HepG2 (cell line): ENCODE measurements around the gene MPV17L2. TPM values are rescaled to one million over a fixed set of nuclear protein-coding genes. Genes with fewer than 3 reads are reported as not detected.

Experiments
- AGO1 ChIP-seq: fragments of 200-400 bp; formaldehyde crosslinking; IDR thresholded peaks from 2 replicates; pipeline ENCODE4 v1.6.1; 2017; ENCODE audit warnings: mild to moderate bottlenecking, low read depth, low read length, moderate library complexity; ENCODE audit not compliant: poor library complexity, severe bottlenecking
- BRCA1 ChIP-seq: sonication (generic); formaldehyde crosslinking; IDR thresholded peaks from 2 replicates; pipeline ENCODE4 v1.4.0; 2020; ENCODE audit warnings: missing genetic modification reagents
- CREB1 ChIP-seq, 2 experiments: fragments of 450-650 bp in 1 of 2; IDR thresholded peaks; 2 replicates each; pipeline ENCODE4 v1.6.1; 2016 to 2017; ENCODE audit warnings: control low read depth in 1 of 2, mild to moderate bottlenecking in 1 of 2, missing compliant biosample characterization in 1 of 2, missing genetic modification characterization in 1 of 2
- FOXA3 ChIP-seq: IDR thresholded peaks from 2 replicates; pipeline ENCODE4 v1.6.1; 2016; ENCODE audit warnings: missing genetic modification reagents, missing compliant biosample characterization
- GABPB1 ChIP-seq: IDR thresholded peaks from 2 replicates; pipeline ENCODE4 v1.6.1; 2016; ENCODE audit warnings: mild to moderate bottlenecking, missing genetic modification reagents, moderate library complexity, missing compliant biosample characterization
- HIC2 ChIP-seq: sonication (generic); formaldehyde crosslinking; IDR thresholded peaks from 2 replicates; pipeline ENCODE4 v1.9.0; 2022; ENCODE audit warnings: low read depth, missing genetic modification reagents
- JUN ChIP-seq: sonication (generic); formaldehyde crosslinking; IDR thresholded peaks from 2 replicates; pipeline ENCODE4 v1.4.0; 2020; ENCODE audit warnings: mild to moderate bottlenecking, missing genetic modification reagents
- JUND ChIP-seq: sonication (generic); formaldehyde crosslinking; IDR thresholded peaks from 2 replicates; pipeline ENCODE4 v1.8.0; 2022; ENCODE audit warnings: mild to moderate bottlenecking, missing genetic modification reagents
- MEIS1 ChIP-seq: sonication (generic); formaldehyde crosslinking; IDR thresholded peaks from 2 replicates; pipeline ENCODE4 v1.9.0; 2021; ENCODE audit warnings: mild to moderate bottlenecking, missing genetic modification reagents, moderate library complexity, borderline replicate concordance
- TCF7L2 ChIP-seq: IDR thresholded peaks from 2 replicates; pipeline ENCODE4 v1.6.1; 2011; ENCODE audit warnings: mild to moderate bottlenecking, low read depth, low read length, moderate library complexity
- USF2 ChIP-seq, 2 experiments: sonication (generic) in 1 of 2; formaldehyde crosslinking in 1 of 2; IDR thresholded peaks; 2 replicates each; pipeline versions ENCODE4 v1.5.1 to v1.6.1; 2011 to 2020; ENCODE audit warnings: borderline replicate concordance in 1 of 2, low read depth in 1 of 2, low read length in 1 of 2, mild to moderate bottlenecking in 1 of 2, missing genetic modification reagents in 1 of 2, moderate library complexity in 1 of 2
- YY1 ChIP-seq: IDR thresholded peaks from 2 replicates; pipeline ENCODE4 v1.6.1; 2011; ENCODE audit warnings: low read length, low read depth, moderate library complexity, mild to moderate bottlenecking; ENCODE audit not compliant: insufficient read depth, insufficient replicate concordance
- ZNF234 ChIP-seq: sonication (generic); formaldehyde crosslinking; conservative IDR thresholded peaks from 2 replicates; pipeline ENCODE4 v1.5.1; 2020; ENCODE audit warnings: mild to moderate bottlenecking, missing genetic modification reagents
- ZNF672 ChIP-seq: sonication (generic); formaldehyde crosslinking; IDR thresholded peaks from 2 replicates; pipeline ENCODE4 v1.8.1; 2022; ENCODE audit warnings: missing genetic modification reagents
- ZZZ3 ChIP-seq: sonication (generic); formaldehyde crosslinking; IDR thresholded peaks from 2 replicates; pipeline ENCODE4 v1.4.0; 2020; ENCODE audit warnings: missing genetic modification reagents, mild to moderate bottlenecking, borderline replicate concordance
- polyA plus RNA-seq, 8 experiments: library from polyadenylated mRNA; depleted of rRNA in 3 of 8; stranded (reverse) in 7 of 8; unstranded in 1 of 8; fragments of >200 nt; fragmentation: Illumina TruSeq in 4 of 8; extraction: Trizol in 4 of 8; gene quantifications; 2 replicates each; pipeline versions ENCODE4 v1.2.1 to v1.2.3, GENCODE V29; 2011 to 2016; ENCODE audit warnings: low read depth in 4 of 8, missing spikeins in 1 of 8, mixed read lengths in 1 of 8; ENCODE audit not compliant: insufficient read depth in 1 of 8
- total RNA-seq, 5 experiments: library from RNA; depleted of rRNA; stranded (reverse); fragments of >200 nt; fragmentation: Illumina TruSeq; extraction: Trizol; gene quantifications; 2 replicates each; pipeline ENCODE4 v1.2.3, GENCODE V29; 2016; ENCODE audit warnings: low read depth in 1 of 5
- TF ChIP-seq, protein P1 (sequence below): sonication (generic); formaldehyde crosslinking; IDR thresholded peaks from 2 replicates; pipeline ENCODE4 v1.8.1; 2023; ENCODE audit warnings: mild to moderate bottlenecking, missing genetic modification reagents

MPV17L2 gene
- total and polyA plus RNA-seq, 2 of the 13 experiments (the other 11 are each of a cell fraction or from before 2014, with no cell fraction given) = 13.6 to 16.7 TPM

DNA sequence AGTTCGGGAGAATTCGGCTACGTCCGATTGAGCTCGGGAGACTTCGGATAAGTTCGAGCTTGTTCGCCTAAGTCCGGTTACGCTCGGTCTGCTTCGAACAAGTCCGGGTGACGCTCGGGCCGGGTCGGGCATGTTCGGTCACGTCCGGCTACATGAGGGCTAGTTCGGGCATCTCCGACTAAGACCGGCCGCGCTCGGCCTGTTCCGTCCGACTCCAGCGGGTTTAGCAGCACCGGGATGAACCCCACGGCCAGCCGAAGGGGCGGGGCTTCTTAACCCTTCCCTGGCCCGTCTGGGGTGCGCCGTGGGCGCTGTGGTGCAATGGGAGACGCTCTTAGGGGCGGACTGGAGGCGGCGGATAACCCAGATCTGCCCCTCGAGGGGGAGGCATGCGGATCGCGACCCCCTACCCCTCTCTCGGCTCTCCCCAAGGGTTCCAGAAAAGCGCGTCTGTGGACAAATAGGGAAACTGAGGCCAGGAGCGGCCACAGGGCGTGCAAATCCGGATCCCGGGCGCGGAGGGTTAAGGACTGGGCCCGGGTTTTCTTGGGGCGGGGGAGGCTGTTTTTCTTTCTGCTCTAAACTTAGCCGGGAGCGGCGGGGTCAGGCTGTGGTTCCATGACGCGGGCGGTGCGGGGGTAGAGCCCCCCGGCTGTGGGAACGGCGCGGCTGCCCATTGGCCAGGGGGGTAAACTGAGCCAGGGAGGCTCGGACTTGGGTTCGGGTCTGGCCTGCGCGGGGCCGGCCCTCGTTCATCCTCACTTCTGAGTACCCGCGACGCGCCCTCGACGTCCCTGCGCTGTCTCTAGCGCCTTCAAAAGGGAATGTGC, 31.7 kb downstream of the MPV17L2 start (continued):
- TF ChIP-seq GABPB1 = no peak
- no peak for TF ChIP-seq ZNF234
- no peak for TF ChIP-seq FOXA3 (CRISPR knock-in tag)
- no peak for TF ChIP-seq BRCA1
- TF ChIP-seq HIC2 = no peak
- TF ChIP-seq ZZZ3 = peak; percentile 87; the same call in 1 of the 2 replicates
- TF ChIP-seq TCF7L2 = no peak
- TF ChIP-seq AGO1 = peak; percentile 29
- no peak for TF ChIP-seq JUND
- TF ChIP-seq, protein P1, sequence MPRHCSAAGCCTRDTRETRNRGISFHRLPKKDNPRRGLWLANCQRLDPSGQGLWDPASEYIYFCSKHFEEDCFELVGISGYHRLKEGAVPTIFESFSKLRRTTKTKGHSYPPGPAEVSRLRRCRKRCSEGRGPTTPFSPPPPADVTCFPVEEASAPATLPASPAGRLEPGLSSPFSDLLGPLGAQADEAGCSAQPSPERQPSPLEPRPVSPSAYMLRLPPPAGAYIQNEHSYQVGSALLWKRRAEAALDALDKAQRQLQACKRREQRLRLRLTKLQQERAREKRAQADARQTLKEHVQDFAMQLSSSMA (CRISPR knock-in tag) = no peak
- no peak for TF ChIP-seq MEIS1
- no peak for TF ChIP-seq USF2 (IDR thresholded peaks at IDR 0.05; ENCODE audit: low read depth, low read length)
- no peak for TF ChIP-seq USF2 (CRISPR knock-in tag; IDR thresholded peaks at IDR 0.05; ENCODE audit: borderline replicate concordance)
- TF ChIP-seq ZNF672 (CRISPR knock-in tag) = no peak
- TF ChIP-seq JUN = no peak
- peak; percentile 71 for TF ChIP-seq CREB1 (IDR thresholded peaks at IDR 0.05)
- TF ChIP-seq CREB1 (CRISPR knock-in tag; IDR thresholded peaks at IDR 0.05) = no peak
- TF ChIP-seq YY1 = peak; percentile 18
